GM18505 (cell line): Measurements from ENCODE around the gene TNFRSF14.

Experiments used
- ATAC-seq: cut with Tn5 transposase; IDR thresholded peaks from one replicate; pipeline ENCODE4 v1.9.1; 2021; ENCODE audit not compliant: unreplicated experiment
- POLR2A ChIP-seq: IDR thresholded peaks from 4 replicates; pipeline ENCODE4 v1.6.1; 2011; ENCODE audit warnings: borderline replicate concordance; ENCODE audit not compliant: insufficient read depth, insufficient read length; ENCODE audit errors: extremely low read depth

The TNFRSF14 gene

DNA sequence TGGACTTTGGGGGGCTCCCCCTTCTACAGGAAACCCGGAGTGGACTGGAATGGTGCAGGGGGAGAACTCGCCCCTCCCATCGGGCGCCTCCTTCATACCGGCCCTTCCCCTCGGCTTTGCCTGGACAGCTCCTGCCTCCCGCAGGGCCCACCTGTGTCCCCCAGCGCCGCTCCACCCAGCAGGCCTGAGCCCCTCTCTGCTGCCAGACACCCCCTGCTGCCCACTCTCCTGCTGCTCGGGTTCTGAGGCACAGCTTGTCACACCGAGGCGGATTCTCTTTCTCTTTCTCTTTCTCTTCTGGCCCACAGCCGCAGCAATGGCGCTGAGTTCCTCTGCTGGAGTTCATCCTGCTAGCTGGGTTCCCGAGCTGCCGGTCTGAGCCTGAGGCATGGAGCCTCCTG, at the start of gene TNFRSF14:
TNFRSF14 (plus strand) TSS at position 95 of the 401 bp plus-strand sequence; CDS start at position 389, 294 bp downstream.
- ATAC-seq: no peak
- TF ChIP-seq POLR2A: no peak

DNA sequence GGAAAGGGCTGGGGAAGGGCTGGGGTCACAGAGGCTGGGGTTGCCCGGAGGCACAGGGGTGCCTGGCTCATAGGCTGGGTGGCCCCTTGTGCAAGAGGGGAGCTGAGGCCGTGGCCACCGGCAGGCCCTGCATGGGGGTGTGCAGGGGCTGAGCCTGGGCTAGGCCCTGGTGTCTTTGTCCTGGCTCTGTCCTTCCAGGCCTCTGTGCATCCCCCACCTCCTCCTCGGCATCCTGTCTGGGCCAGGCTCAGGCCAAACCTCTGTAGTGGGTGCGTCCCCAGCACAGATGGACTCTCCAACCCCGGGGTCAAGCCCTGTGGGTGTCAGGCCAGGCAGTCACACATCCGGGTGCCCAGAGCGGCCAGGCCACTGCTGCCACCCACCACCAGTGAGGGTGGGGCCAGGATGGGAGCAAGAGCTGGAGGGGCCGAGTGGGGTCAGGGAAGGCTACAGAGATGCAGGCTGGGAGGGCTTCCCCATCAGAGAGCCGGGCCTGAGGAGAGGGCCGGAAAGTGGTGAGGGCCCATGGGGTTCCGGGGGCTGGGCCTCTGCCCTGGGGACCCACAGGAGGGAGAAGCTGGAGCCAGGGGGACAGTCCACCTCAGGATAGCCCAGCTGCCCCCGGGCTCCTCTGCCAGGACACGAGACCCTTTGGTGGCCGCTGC, 49.1 kb upstream of the TNFRSF14 start:
- no peak for ATAC-seq
- TF ChIP-seq POLR2A: no peak

DNA sequence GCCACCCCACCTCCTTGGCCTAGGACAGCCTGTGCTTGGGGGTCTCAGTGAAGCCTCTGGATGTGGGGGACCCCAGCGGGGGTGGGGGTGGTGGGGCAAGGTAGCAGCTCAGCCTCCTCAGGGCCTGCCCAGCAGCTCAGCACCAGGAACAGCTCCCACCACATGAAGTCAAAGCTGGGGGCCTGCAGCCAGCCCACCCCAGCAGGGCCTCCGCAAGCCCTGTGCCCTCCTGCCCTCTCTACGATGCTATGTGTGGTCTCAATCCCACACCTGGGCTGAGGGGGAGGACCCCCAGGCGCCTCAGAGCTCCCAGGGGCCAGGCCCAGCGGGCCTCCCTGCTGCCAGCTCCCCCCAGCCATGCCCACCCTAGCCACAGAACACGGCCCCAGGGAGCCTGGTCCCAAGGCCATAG, 48.4 kb upstream of the TNFRSF14 start:
- ATAC-seq: no peak
- no peak for TF ChIP-seq POLR2A

DNA sequence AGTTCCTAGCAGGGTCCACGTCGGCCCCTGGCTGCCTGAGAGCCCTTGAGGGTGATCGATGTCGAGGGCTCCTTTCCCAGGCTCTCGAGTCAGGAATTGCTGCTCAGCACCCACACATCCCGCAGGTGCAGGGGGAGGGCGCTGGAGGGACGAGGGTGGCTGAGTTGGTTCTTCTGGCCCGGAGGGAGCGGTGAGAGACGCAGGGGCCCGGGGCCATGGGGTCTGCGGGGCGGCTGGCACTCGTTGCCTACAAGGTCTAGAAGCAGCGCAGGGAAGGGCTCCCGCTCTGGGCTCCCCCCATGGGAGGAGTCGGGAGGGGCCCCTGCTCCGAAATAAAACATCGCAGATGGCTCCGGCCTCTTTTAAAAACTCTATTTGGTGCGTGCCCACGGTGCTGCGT, 48.0 kb upstream of the TNFRSF14 start:
- TF ChIP-seq POLR2A: no peak
- no peak for ATAC-seq

DNA sequence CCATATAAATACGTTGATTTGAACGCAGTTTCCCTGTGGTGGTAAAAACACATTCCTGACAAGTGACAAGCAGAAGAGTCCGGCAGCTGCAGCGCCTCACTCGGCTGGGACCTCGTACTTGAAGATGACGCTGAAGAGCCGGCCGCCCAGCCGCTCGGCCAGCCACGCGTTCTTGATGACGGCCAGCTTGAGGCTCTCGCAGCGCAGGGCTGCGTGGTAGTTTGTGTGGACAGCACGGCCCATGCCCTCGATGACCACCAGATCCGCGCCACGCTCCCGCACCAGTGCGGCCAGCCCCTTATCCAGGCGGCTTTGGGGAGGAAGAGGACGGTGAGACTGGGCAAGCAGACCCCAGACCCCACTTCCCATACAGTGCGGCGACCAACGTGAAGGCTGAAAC, 47.4 kb upstream of the TNFRSF14 start:
- no peak for ATAC-seq
- TF ChIP-seq POLR2A: no peak

DNA sequence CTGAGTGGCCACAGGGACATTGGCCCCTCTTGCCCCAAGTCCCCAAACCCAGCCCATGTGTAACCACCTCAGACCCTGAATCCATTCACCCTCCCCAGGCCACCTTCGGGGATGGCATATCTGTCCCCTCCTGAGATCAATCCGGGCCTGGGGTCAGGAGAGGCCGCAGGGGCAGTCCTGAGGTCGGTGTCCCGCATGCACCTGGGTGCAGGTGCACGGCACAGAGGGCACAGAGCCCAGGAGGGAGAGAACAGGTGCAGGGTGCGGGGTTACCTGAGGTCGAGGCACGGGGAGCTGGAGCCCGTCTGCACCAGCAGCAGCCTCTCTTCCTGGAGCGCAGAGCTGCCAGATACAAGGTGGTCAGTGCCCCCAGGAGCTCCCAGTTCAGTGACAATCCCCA, 46.6 kb upstream of the TNFRSF14 start:
- no peak for ATAC-seq

DNA sequence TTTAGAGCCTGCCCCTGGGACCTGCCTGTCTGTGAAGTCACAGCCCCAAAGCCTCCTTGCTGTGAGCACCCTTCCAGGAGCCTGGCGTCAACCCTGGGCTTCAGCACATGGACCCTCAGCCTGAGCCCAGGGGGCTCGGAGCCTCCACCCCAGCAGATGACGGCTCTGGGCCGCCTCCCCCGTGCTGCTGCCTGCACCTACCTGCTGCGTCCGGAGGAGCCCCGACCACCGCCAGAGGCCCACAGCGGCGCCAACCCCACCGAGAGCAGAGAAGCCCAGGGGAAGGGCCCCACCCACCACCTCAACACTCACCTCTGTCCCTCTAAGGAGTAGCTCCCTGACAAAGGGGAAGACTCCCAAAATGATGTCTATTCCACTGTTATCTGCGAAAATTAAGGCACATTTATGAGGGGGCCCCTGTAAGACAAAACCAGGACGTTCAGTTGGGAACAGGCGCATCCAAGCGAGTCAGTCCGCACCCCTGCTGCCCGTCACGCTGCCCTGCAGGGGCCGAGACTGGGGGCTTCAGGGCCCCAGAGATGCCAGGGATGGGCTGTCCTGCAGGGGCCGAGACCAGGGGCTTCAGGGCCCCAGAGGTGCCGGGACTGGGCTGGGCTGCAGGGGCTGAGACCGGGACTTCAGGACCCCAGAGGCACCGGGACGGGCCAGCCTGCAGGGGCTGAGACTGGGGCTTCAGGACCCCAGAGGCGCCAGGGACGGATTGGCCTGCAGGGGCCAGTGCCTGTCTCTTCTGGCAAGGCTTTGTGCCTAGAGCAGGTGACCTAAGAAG, 45.6 kb upstream of the TNFRSF14 start:
- ATAC-seq: no peak
- TF ChIP-seq POLR2A: no peak

More for the DNA sequence above, 46.6 kb upstream of the TNFRSF14 start:
- no peak for TF ChIP-seq POLR2A

DNA sequence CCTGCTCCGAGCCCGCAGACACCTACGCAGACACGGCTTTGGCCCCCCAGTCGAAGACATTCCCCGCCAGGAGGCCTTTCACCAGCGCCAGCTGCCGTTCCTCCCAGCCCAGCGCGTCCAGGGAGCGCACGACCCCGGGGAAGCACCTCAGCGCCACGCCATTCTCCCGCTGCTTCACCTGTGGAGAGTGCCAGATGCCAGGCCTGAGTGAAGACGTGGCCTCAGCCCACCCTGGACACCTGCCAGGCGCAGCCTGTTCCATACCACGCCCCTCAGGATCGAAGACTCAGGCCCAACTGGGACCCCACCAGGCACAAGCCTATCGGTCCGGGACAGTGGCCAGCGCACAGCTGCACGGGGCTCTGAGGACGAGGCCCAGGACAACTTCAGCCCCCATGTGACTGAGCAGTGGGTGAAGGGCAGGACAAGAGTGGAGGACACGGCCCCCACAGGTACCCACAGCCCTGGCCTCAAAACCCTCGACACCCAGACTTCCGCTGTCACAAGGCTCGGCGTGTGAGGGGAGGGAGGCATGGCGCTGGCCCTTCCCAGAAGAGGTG, 43.2 kb upstream of the TNFRSF14 start:
- no peak for TF ChIP-seq POLR2A
- no peak for ATAC-seq

DNA sequence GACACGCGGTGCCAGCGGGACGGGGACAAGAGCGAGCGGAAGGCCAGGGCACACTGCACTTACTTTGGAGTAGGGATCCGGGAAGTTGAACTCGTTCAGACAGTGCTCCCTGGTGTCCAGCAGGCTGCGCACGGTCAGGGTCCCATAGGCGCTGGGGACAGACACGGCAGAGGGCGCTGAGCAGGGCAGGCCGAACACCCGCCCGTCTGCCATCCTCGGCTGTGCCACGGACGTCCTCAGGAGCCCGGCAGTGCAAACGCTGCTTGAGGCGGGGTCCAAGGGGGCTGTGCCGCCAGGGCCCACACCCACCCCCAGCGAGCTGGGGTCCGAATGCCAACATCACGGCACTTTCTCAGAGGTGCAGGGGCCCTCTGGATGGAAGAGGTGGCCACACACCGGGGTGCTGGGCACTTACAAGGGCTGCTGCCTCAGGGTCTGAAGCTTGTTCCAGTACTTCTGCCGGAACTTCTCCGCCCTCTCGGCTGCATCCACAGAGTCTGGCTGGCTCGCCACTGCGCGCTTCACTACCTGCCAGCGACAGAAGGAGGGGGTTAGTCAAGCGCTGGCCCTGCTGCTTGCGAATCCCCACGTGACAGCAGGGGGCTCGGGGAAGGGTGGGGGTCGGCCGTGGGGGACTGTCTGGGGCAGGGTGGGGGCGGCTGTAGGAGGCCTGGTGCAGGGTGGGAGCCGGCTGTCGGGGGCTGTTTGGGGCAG, 42.1 kb upstream of the TNFRSF14 start:
- no peak for ATAC-seq
- TF ChIP-seq POLR2A: no peak

DNA sequence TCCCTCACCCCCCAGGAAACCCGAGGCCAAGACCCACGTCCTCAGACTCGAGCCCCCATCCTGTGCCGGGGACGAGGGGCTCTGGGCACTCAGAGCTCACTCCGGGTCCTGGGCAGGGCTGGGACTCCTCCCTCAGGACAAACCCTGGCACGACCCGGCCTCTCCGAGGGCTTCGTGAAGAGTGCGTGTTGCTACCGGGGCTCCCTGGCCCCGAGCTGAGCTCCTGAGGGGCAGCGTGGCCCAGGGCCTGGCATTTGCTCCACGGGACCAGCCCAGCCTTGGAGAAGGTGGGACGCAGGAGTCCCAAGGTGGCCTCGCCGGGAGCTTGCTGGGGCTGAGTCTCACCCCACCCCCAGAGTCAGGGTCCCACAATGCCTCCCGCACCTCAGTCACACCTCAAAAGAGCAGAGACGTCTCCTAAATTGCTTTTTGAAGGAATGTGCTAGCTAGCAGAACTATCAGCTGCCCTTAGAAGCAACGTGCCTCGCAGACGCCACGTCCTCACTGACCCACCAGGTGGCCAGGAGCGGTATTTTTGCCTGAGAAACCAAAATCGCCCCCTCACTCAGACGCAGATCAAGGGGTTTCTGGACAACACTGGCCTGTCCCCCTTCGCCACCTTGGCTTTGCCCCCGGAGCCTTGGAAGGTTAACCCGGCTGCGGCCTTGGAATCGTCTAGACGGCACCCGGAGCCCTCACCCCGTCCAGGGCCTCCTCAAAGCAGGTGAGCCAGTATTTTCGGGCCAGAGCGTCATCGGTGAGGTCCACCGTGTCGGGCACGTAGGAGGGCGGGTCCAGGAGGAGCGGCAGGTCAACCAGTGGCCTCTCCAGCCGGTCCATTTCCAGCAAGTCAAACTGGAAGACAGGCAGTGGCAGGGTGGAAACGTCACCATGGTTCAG, 41.1 kb upstream of the TNFRSF14 start:
- no peak for ATAC-seq
- TF ChIP-seq POLR2A: no peak

DNA sequence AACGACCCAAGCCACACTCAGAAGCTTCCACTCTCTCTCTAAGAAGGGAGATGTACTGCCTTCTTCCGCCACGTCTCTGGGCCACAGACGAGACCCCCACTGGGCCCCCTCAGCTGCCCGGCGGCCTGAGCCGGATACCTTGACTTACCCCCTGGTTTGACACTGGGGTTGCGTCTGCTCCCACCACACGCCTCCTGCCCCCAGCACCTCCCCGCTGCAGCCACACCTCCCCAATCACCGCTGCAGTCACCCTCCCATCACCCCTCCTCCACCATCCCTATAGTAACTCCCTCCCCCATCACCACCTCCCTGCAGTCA, 40.4 kb upstream of the TNFRSF14 start:
- TF ChIP-seq POLR2A: no peak
- no peak for ATAC-seq

DNA sequence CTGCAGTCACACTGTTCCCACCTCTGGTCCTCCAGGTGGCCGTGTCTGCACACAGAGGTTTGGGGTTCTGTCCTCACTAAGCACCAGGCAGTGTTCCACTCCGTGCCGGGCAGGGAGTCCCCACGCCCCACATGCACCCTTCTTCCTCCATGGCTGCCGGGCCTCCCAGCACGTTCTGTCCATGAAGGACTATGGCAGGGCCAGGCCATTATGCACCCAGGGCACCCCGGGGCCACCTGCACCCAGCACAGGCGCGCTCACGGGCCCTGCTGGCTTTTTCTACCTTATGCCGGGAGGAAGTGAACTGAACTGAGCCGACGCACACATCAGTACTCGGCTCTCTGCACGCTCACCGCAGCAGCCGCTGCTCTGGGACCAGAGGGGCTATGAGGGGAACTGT, 40.0 kb upstream of the TNFRSF14 start:
- TF ChIP-seq POLR2A: no peak
- ATAC-seq: no peak
